T-cell (primary cell): ENCODE results near the gene SH3BGRL. TPM values are rescaled to one million over a fixed set of nuclear protein-coding genes. Genes with fewer than 3 reads are reported as not detected.

Source experiments
- ATAC-seq, 4 experiments: fragments of 200-7000 bp in 3 of 4; fragments of 150-1000 bp in 1 of 4; cut with Tn5 transposase; replicated peaks in 1 of 4; 1 replicate in 3 of 4; 2 replicates in 1 of 4; pipeline ENCODE4 v1.10.0; 2021; ENCODE audit warnings: moderate library complexity in 3 of 4, mild to moderate bottlenecking in 2 of 4, moderate number of reproducible peaks in 1 of 4
- CTCF ChIA-PET, 2 donors: fragments of 300-600 bp; sonication (Branson Sonifier 250); formaldehyde crosslinking; loops; one replicate each; lab custom pipeline; 2022; ENCODE audit warnings: antibody characterized with exemption in 2 of 2; lab: Charles Lee
- POLR2A ChIA-PET, 2 donors: fragments of 300-600 bp; sonication (Branson Sonifier 250); formaldehyde crosslinking; loops; one replicate each; lab custom pipeline; 2022; ENCODE audit warnings: antibody characterized with exemption in 2 of 2; lab: Charles Lee
- DNase-seq, 35 experiments: peaks; one replicate each; pipeline versions ENCODE4 v3.0.0 to v3.0.0-alpha.2; 2013 to 2023
- H3K27ac ChIP-seq: one replicate; pipeline ENCODE4 v1.5.1; 2013; ENCODE audit warnings: low read length
- H3K27me3 ChIP-seq, 2 experiments: replicated peaks in 1 of 2; 1 replicate in 1 of 2; 2 replicates in 1 of 2; pipeline versions ENCODE4 v1.6.1 to v1.7.0; 2013; ENCODE audit warnings: low read length in 1 of 2, mixed read lengths in 1 of 2; ENCODE audit not compliant: control insufficient read depth in 2 of 2, insufficient read depth in 2 of 2; ENCODE audit errors: extremely low read depth in 1 of 2
- H3K36me3 ChIP-seq, 2 donors: 1 replicate in 1 of 2; 2 replicates in 1 of 2; pipeline versions ENCODE4 v1.6.1 to v1.7.0; 2013; ENCODE audit warnings: low read length in 1 of 2; ENCODE audit not compliant: control insufficient read depth in 2 of 2, insufficient read depth in 1 of 2; ENCODE audit errors: extremely low read depth in 1 of 2
- H3K4me1 ChIP-seq, 2 experiments: 1 replicate in 1 of 2; 2 replicates in 1 of 2; pipeline versions ENCODE4 v1.6.1 to v1.7.0; 2013; ENCODE audit warnings: low read length in 2 of 2, mixed read lengths in 1 of 2; ENCODE audit not compliant: insufficient read depth in 2 of 2, control insufficient read depth in 1 of 2; ENCODE audit errors: extremely low read depth in 1 of 2
- H3K4me3 ChIP-seq, 2 donors: 1 replicate in 1 of 2; 2 replicates in 1 of 2; pipeline versions ENCODE4 v1.5.1 to v1.7.0; 2013; ENCODE audit warnings: mild to moderate bottlenecking in 2 of 2, low read length in 1 of 2, moderate library complexity in 1 of 2; ENCODE audit not compliant: control insufficient read depth in 1 of 2; ENCODE audit errors: extremely low read depth in 1 of 2
- H3K9me3 ChIP-seq: 2 replicates; pipeline ENCODE4 v1.7.0; 2013
- H3K27ac Mint-ChIP-seq, 2 donors: one replicate each; pipeline ENCODE4 v1.8.0; 2020 to 2021; ENCODE audit warnings: mild to moderate bottlenecking in 2 of 2, mixed read lengths in 2 of 2
- H3K27me3 Mint-ChIP-seq, 2 donors: one replicate each; pipeline ENCODE4 v1.8.0; 2021 to 2022; ENCODE audit warnings: mixed read lengths in 2 of 2
- H3K36me3 Mint-ChIP-seq: one replicate; pipeline ENCODE4 v1.8.0; 2021; ENCODE audit warnings: mixed read lengths
- H3K4me1 Mint-ChIP-seq, 3 donors: one replicate each; pipeline ENCODE4 v1.8.0; 2020 to 2022; ENCODE audit warnings: mixed read lengths in 3 of 3, mild to moderate bottlenecking in 1 of 3
- H3K4me3 Mint-ChIP-seq, 3 donors: one replicate each; pipeline ENCODE4 v1.8.0; 2020 to 2022; ENCODE audit warnings: mild to moderate bottlenecking in 3 of 3, mixed read lengths in 3 of 3, moderate library complexity in 3 of 3
- H3K9me3 Mint-ChIP-seq, 3 donors: one replicate each; pipeline ENCODE4 v1.8.0; 2020 to 2022; ENCODE audit warnings: mixed read lengths in 3 of 3
- WGBS: methylation state at CpG from one replicate; pipeline ENCODE4 v1.1.5; 2013; ENCODE audit warnings: missing lambda C conversion rate; ENCODE audit not compliant: insufficient coverage; 5-methylcytosine and 5-hydroxymethylcytosine counted together
- total RNA-seq, 35 experiments: library from RNA in 6 of 35; stranded (reverse) in 6 of 35; fragments of 120-200 nt in 1 of 35; gene quantifications; one replicate each; pipeline versions ENCODE4 v1.2.1 to v1.2.4 and lab custom pipeline; 2013 to 2026

The SH3BGRL gene
- total RNA-seq, 5 donors from 2014 or later (not counting 1 experiment from before 2014, with no cell fraction given), result 55.0 to 78.2 (median 60.7) TPM

DNA sequence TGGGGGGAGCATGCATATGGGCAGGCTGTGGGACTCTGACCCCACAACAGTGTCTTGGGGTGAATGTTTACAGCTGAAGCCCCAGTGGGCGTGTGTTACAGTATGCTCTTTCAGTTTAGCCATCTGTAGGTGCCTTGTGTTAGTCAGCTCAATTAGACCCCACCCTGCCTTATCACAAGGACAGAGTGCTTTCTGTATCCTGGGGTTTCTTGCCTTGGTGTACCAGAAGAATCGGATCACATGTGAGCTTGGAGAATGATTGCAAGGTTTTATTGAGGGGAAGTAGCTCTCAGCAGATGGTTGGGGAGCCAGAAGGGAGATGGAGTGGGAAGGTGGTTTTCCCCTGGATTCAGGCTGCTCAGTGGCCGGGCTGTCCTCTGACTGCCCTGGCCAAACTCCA, 27.3 kb downstream of the SH3BGRL start:
- 100% methylated on average over 1 of the region's 3 CpGs for WGBS
- CTCF ChIA-PET, result interaction anchor here (0.6 kb wide), 2 partner anchors 25 to 27 kb away, joined by 3 to 4 read pairs; no protein-coding TSS in a partner anchor

DNA sequence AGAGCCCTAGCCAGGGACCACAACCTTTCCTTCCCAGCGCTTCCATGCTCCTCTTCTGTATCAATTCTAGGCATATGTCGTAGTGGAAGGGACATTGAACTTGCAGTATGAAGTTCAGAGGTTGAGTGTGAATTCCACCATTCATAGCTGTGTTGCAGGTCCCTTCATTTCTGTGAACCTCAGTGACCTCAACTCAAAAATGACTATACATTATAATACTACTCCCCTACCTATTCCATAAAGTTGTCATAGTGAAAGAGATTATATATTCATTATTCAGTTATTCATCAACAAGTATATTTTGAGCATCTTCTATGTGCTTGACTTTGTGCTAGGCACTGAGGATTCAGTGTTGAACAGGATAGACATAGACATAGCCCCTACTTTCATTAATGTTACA, 28.0 kb downstream of the SH3BGRL start:
- H3K27me3 Mint-ChIP-seq, result peaks cover 0 to 4% of the 10 kb centered on the region in 2 donors
- POLR2A ChIA-PET, result no interaction called here
- no peaks in the 10 kb centered on the region for H3K9me3 Mint-ChIP-seq
- CTCF ChIA-PET, result interaction anchor here (0.6 kb wide), 2 partner anchors 25 to 27 kb away, joined by 3 to 4 read pairs; no protein-coding TSS in a partner anchor
- Histone ChIP-seq H3K4me1 (peaks cover 0 to 8% of the 10 kb centered on the region in 2 experiments), H3K27ac (no peak overlapping the region), H3K27me3 (no peaks in the 10 kb centered on the region), H3K9me3 (no peaks in the 10 kb centered on the region), H3K4me3 (no peak overlapping the region), H3K36me3 (no peaks in the 10 kb centered on the region)
- peaks cover 23% of the 10 kb centered on the region for H3K36me3 Mint-ChIP-seq
- H3K4me3 Mint-ChIP-seq, result no peak overlapping the region
- DNase-seq, result no peak
- ATAC-seq, result no peak
- H3K4me1 Mint-ChIP-seq, result peaks cover 23 to 44% (median 32%) of the 10 kb centered on the region in 3 donors
- H3K27ac Mint-ChIP-seq, result no peak overlapping the region
- WGBS, result no CpG with 5 or more reads among the region's 2 CpGs

More for the DNA sequence above, 27.3 kb downstream of the SH3BGRL start:
- H3K36me3 ChIP-seq, result no peaks in the 10 kb centered on the region
- H3K4me1 ChIP-seq, result peaks cover 0 to 8% of the 10 kb centered on the region in 2 experiments
- Mint-ChIP-seq H3K4me3 (no peak overlapping the region), H3K36me3 (peaks cover 18% of the 10 kb centered on the region), H3K27me3 (peaks cover 0 to 4% of the 10 kb centered on the region in 2 donors), H3K27ac (no peak overlapping the region), H3K9me3 (no peaks in the 10 kb centered on the region), H3K4me1 (peaks cover 23 to 42% (median 30%) of the 10 kb centered on the region in 3 donors)
- H3K27ac ChIP-seq, result no peak overlapping the region
- no peaks in the 10 kb centered on the region for H3K9me3 ChIP-seq
- H3K4me3 ChIP-seq, result no peak overlapping the region
- H3K27me3 ChIP-seq, result no peaks in the 10 kb centered on the region
- POLR2A ChIA-PET, result no interaction called here
- ATAC-seq (no peak), DNase-seq (no peak)

DNA sequence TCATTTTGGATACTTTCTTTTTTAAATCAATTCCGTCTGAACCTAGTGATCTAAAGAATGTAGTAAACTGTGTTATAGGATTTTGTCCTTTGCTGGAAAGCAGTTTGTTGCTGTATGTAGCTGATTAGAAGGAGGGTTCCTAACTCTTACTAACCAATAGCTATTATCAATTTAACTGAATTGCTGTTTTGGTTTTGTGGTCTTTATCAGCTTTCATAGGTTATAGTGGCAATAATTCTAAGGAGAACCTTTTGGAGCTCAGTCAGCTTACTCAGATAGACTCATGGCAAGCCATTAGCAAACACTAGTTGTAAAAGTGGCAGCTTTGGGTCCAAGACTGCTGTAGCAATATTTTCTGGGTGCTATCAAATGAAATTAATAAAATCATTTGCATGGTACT, 29.6 kb downstream of the SH3BGRL start:
- H3K27ac Mint-ChIP-seq, result no peak overlapping the region
- ChIA-PET POLR2A (interaction anchor here in 1 of 2 donors (0.6 to 0.7 kb wide), 2 partner anchors 8 to 42 kb away, joined by 3 to 6 read pairs; no protein-coding TSS in a partner anchor), CTCF (no interaction called here)
- WGBS, result no CpG with 5 or more reads among the region's 1 CpG
- Histone ChIP-seq H3K9me3 (no peaks in the 10 kb centered on the region), H3K36me3 (no peaks in the 10 kb centered on the region), H3K27ac (no peak overlapping the region), H3K27me3 (no peaks in the 10 kb centered on the region), H3K4me3 (no peak overlapping the region), H3K4me1 (peaks cover 0 to 8% of the 10 kb centered on the region in 2 experiments)
- H3K36me3 Mint-ChIP-seq, result peaks cover 31% of the 10 kb centered on the region
- H3K27me3 Mint-ChIP-seq, result peaks cover 0 to 11% of the 10 kb centered on the region in 2 donors
- H3K9me3 Mint-ChIP-seq, result no peaks in the 10 kb centered on the region
- H3K4me1 Mint-ChIP-seq, result peaks cover 18 to 43% (median 34%) of the 10 kb centered on the region in 3 donors
- ATAC-seq (no peak), DNase-seq (no peak)
- no peak overlapping the region for H3K4me3 Mint-ChIP-seq

DNA sequence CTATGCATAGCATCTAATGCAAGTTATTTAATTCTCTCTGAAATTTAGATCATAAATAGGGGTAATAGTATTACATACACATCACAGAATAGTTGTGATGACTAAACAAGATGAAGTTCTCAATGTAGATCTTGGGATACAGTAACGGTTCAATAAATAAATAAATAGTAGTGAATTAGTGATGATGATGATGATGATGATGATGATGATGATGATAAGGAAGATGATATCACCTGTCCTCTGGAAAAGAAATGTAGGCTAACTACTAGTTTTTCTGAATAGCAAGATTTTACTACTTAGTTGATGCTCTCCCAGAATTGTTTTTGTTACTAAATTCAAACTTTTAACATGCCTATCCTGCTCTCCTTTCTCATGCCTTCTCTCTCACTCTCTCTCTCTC, 30.3 kb downstream of the SH3BGRL start:
- peaks cover 0 to 5% of the 10 kb centered on the region in 2 donors for H3K36me3 ChIP-seq
- no peak overlapping the region for H3K27ac Mint-ChIP-seq
- peaks cover 0 to 8% of the 10 kb centered on the region in 2 experiments for H3K4me1 ChIP-seq
- H3K4me3 ChIP-seq, result no peak overlapping the region
- H3K36me3 Mint-ChIP-seq, result peaks cover 38% of the 10 kb centered on the region
- H3K27ac ChIP-seq, result no peak overlapping the region
- no peak for DNase-seq
- no peaks in the 10 kb centered on the region for H3K9me3 ChIP-seq
- no peaks in the 10 kb centered on the region for H3K27me3 ChIP-seq
- peaks cover 0 to 11% of the 10 kb centered on the region in 2 donors for H3K27me3 Mint-ChIP-seq
- POLR2A ChIA-PET, result no interaction called here
- H3K4me3 Mint-ChIP-seq, result no peak overlapping the region
- CTCF ChIA-PET, result no interaction called here
- H3K4me1 Mint-ChIP-seq, result peaks cover 15 to 43% (median 34%) of the 10 kb centered on the region in 3 donors
- ATAC-seq, result no peak
- WGBS, result no CpG with 5 or more reads among the region's 1 CpG
- H3K9me3 Mint-ChIP-seq, result no peaks in the 10 kb centered on the region

DNA sequence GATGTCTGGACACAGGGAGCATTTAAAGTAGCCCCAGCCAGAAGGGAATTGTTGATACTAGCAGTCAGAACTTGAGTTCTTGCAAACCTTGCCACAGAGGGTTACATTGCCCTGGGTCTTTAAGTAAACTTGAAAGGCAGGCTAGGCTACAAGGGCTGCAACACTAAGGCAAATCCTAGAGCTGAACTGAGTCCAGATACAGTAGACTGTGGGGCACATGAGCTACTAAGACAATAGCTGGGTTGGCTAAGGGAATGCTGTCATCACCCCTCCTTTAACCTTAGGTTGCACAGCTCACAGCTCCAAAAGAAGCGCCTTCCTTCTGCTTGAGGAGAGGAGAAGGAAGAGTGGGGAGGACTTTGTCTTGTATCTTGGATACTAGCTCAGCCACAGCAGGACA, 35.6 kb downstream of the SH3BGRL start:
- no peak overlapping the region for H3K4me3 ChIP-seq
- H3K27ac ChIP-seq, result no peak overlapping the region
- H3K36me3 ChIP-seq, result peaks cover 6 to 17% of the 10 kb centered on the region in 2 donors
- H3K36me3 Mint-ChIP-seq, result peaks cover 58% of the 10 kb centered on the region
- DNase-seq, result no peak
- H3K27me3 Mint-ChIP-seq, result peaks cover 0 to 7% of the 10 kb centered on the region in 2 donors
- WGBS, result no CpG with 5 or more reads among the region's 1 CpG
- no peak overlapping the region for H3K4me3 Mint-ChIP-seq
- peaks cover 4 to 14% (median 8%) of the 10 kb centered on the region in 3 donors for H3K4me1 Mint-ChIP-seq
- no peaks in the 10 kb centered on the region for H3K27me3 ChIP-seq
- H3K27ac Mint-ChIP-seq, result no peak overlapping the region
- POLR2A ChIA-PET, result no interaction called here
- H3K4me1 ChIP-seq, result no peaks in the 10 kb centered on the region
- no peaks in the 10 kb centered on the region for H3K9me3 ChIP-seq
- no peak for ATAC-seq
- CTCF ChIA-PET, result no interaction called here
- peaks cover 0 to 4% (median 0%) of the 10 kb centered on the region in 3 donors for H3K9me3 Mint-ChIP-seq

DNA sequence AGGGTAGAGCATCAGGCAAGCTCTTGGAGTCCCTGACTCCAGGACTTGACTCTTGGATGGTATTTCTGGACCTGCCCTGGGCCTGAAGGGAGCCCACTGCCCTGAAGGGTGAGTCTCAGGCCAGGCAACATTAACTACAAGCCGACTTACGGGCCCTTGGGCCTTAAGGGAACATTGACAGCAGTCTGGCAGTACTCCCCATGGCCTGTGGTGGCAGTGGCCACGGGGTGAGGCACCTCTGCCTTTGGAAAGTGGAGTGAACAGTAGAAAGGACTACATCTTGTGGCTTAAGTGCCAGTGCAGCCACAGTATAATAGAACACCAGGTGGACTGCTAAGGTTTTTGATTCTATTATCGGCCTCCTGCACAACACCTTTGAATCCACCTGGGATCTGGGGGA, 36.3 kb downstream of the SH3BGRL start:
- Histone ChIP-seq H3K4me3 (no peak overlapping the region), H3K4me1 (no peaks in the 10 kb centered on the region), H3K9me3 (no peaks in the 10 kb centered on the region), H3K27me3 (no peaks in the 10 kb centered on the region), H3K36me3 (peaks cover 6 to 17% of the 10 kb centered on the region in 2 donors), H3K27ac (no peak overlapping the region)
- Mint-ChIP-seq H3K27ac (no peak overlapping the region), H3K9me3 (peaks cover 0 to 4% (median 0%) of the 10 kb centered on the region in 3 donors), H3K4me3 (no peak overlapping the region), H3K36me3 (peaks cover 63% of the 10 kb centered on the region), H3K27me3 (peaks cover 0 to 7% of the 10 kb centered on the region in 2 donors), H3K4me1 (peaks cover 4 to 18% (median 10%) of the 10 kb centered on the region in 3 donors)
- ATAC-seq (no peak), DNase-seq (no peak)
- POLR2A ChIA-PET, result no interaction called here
- WGBS, result 100% methylated on average over 2 of the region's 4 CpGs
- CTCF ChIA-PET, result no interaction called here
